GM18873 (cell line): ENCODE data around the gene APOH.

Experiments
- ATAC-seq: cut with Tn5 transposase; IDR thresholded peaks from one replicate; pipeline ENCODE4 v1.9.1; 2021; ENCODE audit warnings: mild to moderate bottlenecking, moderate library complexity, moderate number of reproducible peaks; ENCODE audit not compliant: unreplicated experiment, low FRiP score

The APOH gene

DNA sequence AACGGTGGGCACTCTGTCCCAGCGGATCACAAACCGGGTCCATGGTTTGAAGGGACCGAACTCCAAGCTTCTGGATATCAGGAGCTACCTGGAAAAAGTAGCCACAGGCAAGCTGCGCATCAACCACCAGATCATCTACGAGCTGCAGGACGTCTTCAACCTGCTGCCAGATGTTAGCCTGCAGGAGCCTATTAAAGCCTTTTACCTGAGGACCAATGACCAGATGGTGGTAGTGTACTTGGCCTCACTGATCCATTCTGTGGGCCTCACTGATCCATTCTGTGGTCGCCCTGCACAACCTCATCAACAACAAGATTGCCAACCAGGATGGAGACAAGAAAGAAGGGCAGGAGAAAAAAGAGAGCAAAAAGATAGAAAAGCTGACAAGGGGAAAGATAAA, 31.0 kb downstream of the APOH start:
- no peak for ATAC-seq

DNA sequence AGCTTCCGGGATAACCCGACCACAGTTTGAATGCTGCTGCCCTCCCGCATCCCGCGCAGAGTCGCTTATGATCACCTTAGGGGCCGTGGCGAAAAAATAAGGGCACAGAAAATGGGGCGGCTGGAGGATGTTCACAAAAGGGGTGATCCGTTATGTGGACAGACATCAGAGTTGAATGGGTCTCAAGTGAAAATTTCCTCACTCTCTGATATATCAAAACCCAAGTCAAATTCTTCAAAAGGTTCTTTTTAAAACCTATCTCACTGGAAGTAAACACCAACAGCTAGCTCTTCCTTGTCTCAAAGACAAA, 36.9 kb downstream of the APOH start:
- ATAC-seq = no peak

DNA sequence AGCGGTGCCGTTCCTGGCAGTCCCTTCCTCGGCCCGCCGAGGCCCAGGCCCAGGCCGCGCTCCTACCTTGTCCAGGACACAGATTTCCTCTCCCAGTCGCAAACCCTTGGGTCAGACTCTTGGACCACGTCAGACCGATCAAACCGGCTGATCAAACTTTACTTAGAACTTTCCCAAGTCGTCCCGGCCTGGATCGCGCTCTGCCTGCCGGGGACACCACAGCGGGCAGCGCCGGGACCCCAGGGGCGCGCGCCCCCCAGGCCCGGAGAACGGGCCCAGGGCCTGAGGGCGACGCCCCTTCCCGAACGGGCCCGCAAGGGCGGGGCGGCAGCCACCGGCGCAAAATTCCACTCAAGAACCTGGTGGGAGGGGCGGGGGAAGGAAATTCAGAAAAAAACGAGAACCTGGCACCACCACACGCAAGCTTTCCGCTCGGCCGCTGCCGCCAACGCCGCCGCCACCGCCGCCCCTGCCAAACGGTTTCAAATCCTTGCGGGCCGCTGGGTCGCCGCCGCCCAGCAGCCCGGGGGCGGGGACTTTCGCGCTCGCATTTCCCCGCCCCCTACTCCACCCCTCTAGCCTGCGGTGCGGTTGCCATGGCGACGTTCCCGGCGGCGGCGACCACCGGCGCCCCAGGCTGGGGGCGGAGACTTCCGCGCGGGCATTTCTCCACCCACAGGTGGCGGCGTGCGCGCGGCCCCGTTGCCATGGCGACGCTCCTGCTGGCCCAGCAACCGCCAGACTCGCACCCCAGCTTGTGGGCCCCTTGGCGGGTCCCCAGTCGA, 37.4 kb downstream of the APOH start, which contains the start of gene CEP112:
CEP112 (minus strand) TSS at position 541 of the 785 bp plus-strand sequence.
- ATAC-seq = no peak

DNA sequence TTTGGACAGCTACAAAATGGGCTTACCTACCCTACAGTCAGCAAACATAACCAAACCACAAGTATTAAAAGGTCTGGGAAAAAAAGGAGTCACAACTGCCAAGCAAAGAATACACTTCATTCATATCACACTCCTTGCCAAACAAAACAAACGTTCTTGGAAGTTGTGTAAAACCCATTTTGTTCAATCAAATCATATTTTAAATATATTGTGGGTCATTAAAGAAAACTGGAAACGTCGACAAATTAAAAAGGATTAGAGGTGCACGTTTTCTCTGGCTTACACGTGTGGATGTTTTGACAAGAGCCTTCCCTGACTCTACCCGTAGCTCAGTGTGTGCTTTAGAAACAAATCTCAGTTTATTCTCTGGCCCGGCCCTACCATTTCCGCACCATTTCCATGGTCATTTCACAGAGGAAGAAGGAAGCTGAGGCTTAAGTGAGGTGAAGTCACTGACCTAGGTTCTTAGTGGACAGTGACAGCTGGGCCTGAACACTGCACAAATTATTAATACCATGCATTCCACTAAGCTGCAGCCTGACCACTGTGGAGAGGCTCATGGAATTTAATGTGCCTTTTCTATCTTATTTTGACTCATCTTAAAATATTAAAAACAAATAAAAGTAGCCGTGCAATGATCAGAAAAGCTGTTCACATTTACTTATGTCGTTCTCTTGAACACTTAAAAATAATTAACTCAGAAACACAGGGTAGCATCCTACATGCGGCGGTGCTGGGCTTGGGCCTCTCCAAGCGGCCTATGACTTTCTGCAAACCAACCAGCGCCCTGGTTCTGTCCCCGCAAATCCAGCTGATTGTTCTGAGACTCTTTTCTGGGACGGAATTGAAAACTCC, 38.2 kb downstream of the APOH start:
- no peak for ATAC-seq

DNA sequence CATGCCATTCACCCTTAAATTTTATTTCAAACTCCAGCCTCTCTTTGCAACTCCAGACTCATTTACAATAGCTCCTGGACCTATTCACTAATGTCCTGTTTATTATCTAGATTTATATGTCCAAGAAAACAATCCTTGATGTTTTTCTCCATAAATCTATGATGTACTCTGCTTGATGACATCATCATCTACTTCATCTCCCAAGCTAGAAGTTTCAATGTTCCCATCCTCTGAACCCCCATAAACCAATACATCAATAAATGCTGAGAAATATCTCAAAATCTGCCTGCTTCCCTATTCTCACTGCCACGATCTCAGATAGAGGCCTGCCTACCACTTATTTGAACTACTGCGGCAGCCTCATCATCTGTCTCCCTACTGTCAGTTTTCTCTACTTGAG, 41.5 kb downstream of the APOH start:
- ATAC-seq = no peak

DNA sequence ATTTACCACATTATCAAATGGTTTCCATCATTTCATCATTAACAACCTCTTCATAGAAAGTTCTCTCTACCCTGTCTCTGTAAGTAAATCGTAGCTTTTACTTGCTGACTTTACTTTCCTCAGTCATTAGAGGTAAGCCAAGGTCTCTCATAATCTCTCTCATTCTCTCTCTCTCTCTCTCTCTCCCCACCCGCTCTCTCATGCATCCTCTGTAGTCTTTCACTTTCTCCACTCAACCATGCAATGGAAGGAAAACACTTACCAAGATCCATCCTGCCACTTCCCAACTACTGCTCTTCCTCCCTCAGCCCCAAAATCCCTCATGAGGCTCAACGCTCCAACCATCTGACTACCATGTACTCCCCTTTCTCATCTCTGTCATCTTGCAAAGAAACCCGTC, 43.4 kb downstream of the APOH start:
- no peak for ATAC-seq

DNA sequence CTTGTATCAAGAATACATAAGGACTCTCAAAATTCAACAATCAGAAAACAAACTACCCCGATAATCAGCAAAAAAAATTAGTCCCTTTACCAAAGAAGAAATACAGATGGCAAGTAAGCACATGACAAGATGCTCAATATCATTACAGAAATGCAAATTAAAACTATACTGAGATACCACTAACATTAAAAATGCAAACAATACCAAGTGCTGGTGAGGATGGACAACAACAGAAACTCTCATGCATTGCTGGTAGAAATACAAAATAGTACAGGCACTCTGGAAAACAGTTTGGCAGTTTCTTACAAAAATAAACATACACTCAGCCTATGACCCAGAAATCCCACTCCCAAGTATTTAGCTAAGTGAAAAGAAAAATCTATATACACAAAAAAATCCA, 44.8 kb downstream of the APOH start:
- no peak for ATAC-seq

DNA sequence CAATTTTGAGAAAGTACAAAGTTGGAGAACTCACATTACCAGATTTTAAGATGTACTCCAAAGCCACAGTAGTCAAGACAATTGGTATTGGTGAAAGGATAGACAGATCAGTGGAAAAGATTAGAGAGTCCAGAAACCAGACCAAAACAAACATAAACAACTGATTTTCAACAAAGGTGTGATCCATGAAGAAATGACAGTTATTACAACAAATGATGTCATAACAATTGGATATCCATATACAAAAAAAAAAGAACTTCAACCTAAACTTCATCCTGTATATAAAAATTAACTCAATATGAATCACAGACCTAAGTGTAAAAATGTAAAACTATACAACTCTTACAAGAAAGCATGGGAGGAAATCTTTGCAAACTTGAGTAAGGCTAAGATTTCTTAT, 45.7 kb downstream of the APOH start:
- ATAC-seq = no peak

DNA sequence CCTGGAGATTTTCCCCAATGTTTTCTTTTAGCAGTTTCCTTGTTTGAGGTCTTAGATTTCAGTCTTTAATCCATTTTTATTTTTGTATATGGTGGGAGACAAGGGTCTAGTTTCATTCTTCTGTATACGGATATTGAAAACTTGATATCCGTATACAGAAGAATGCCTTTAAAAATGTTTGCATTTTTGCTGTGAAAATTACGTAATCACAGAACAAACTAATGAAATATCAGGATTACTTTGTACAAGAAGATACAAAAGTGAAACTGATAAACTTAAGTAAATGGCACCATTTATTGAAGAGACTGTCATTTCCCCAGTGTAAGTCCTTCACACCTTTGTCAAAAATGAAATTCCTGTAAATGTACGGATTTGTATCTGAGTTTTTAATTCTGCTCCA, 50.6 kb downstream of the APOH start:
- no peak for ATAC-seq

DNA sequence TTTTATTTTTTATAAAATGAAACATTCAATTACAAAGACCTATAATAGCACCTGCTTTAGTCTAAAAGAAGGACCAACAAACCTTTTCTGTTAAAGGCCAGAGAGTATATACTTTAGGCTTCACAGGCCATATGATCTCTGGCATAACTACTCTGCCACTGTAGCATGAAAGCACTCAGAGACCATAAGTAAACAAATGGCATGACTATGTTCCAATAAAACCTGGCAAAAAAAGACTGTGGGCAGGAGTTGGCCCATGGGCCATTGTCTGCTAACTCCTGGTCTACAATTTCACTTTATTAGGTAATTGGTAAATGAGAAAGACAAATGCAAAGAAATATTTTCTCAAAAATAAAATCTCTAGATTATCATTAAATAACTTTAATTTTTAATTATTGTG, 52.2 kb downstream of the APOH start:
- no peak for ATAC-seq

DNA sequence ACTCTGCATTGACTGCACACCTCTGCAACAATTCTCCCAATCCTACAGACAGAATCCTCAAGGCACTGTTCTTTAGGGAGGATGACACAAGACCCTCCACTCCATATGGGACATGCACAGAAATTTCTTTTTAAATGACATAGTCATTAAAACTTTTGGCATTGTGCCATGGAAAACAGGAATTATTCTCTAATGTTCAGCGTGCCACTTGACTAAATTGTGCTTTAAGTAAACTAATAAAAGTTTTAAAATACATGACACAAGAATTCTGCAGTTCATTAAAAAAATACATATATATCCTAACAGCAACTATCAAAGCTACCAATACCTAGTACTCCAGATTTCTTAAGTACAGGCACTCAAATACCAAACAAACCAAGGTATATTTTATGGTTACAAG, 53.3 kb downstream of the APOH start:
- ATAC-seq = no peak

DNA sequence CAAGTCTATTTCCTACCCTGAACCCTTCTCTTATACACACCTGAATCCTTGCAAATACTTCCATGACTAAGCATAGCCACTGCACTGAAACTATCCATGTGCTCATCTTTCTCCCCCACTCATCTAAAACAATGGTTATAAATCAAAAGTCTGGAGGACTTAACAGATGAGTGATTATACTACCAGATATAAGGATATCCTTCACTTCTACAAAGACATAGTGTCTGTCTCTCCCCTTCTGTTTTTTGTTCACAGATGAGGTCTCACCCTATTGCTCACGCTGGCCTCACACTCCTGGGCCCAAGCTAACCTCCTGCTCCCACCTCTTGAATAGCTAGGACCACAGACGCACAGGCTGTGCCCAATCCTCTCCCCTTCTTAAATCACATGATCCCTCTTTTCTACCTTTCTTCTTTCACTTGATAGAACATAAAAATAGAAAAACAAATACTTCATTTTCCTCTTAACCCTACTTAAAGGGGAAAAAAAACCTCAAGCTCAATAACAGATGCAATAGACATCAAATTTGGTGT, 56.5 kb downstream of the APOH start:
- ATAC-seq = no peak

DNA sequence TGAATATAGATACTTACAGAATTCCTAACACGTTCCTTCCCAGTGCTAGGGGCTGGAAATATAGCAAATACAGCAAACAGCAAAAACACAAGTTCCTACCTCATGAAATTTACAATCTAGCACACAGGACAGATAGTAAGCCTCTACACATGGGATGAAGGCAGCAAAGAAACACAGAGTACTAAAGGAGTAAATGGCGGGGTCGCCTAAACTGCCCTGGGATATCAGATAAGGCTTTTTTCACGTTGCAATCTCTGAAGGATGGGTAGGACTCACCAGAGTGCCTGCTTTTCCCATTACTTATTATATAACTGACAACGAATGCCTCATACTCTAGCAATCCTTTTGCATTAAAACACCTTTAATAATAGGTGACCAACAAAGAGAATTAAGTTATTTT, 57.1 kb downstream of the APOH start:
- ATAC-seq = no peak

DNA sequence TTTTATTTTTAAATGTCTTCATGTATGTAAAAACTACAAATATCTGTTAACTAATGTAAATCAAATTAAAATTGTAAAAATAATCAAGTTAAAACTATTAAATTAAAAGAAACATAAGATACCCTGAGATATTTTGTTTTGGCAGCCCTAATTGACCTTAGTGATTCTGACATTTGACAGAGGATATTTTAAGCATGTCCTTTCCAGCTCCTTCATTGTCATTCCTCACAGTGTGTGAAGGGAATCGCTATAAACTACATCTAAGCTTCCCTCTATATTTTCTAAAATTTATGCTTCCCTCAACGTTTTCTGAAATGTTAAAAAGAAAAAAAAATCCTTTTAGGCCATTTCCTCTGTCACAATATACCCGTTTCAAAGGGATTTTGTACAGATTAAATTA, 57.5 kb downstream of the APOH start:
- ATAC-seq = no peak

DNA sequence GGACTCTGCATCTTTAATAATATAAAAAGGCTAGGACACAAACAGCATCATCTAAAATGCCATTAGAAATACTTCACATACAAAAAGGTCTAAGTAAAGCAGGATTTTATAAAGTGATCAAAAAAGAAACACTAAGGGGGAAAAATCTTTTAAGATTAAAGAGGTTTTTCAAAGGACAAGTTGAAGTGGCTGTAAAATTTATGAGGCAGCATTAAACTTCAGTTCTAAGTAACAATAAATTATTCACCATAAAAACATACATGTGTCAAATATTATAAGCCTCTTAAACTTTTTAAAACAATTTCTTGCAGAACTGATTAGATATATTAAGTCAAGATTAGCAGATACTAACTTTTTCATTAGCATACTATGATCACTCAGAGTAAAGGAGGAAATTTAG, 58.0 kb downstream of the APOH start:
- ATAC-seq = no peak

DNA sequence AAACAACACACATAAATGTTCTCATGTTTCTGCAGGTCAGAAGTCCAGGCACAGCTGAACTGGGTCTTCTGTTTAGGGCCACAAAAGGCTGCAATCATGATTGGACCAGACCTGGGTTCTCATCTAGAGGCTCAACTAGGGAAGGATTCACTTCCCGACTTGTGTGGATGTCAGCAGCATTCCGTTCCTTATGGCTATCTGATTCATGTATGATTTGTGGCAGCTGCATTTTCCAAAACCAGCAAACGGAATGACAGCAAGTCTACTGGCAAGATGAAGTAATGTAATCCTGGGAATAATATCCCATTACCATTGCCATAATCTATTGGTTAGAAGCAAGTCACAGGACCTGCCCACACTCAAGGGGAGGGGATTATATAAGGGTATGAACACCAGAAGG, 59.4 kb downstream of the APOH start:
- ATAC-seq = no peak

DNA sequence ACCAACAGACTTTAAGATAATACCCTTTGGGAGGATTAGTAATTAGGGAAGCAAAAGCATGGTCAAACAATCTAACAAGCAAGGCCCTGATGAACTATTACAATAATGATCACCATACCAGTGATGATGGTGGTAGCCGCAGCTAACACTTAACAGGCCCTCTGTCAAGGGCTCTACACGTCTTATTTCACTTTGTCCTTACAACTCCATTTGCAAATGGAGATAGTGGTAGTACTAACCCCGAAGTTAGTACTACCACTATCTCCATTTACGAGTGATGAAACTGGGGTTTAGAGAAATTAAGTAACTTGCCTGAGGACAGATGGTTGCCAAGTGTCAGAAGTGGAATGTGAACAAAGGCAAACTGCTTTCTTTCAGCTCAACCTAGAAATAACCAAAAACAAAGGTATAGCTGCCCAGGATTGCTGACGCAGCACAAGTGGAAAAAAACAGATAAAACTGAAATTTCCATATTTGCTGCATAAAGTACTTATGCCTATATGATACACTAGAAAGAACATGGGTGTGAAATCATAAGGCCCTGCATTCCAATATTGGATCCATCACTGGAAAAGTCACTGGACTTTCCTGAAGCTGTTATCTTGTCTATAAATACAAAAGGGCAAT, 61.9 kb downstream of the APOH start:
- no peak for ATAC-seq

DNA sequence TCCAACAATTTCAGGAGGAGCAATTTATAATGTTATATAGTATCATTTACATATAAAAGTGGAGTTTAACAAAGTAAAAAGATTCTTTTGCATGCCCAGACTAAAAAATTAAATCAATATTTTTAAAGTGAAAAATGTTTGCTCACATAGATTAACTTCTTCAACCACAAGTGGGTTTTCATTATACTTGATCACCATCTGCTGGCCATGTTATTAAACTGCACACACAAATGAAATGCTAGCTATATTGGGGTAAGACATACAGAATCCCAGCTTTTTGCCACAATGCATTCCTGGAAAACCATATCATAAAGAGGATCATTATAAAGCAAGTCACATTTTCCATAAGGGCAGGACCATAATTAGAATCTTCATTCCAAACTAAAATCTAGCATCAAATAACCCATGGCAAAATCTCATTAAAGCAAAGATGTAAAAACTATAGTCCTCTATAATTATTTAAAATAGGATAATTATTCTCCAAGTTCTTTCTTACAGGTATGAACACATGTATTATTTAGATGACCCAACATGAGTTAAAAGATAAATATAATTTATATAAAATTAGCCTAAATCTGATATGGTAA, 63.6 kb downstream of the APOH start:
- no peak for ATAC-seq
